GM19025 (cell line): Measurements from ENCODE around the gene XG.
"Not testable (repeated sequence)": the region's sequence is repeated elsewhere in the genome, so short reads cannot be mapped to it uniquely, and the experiment has no call there.

ENCODE experiments used
- ATAC-seq: cut with Tn5 transposase; IDR thresholded peaks from one replicate; pipeline ENCODE4 v1.9.1; 2021; ENCODE audit warnings: mild to moderate bottlenecking, low read depth, moderate library complexity; ENCODE audit not compliant: unreplicated experiment

Gene XG, protein sequence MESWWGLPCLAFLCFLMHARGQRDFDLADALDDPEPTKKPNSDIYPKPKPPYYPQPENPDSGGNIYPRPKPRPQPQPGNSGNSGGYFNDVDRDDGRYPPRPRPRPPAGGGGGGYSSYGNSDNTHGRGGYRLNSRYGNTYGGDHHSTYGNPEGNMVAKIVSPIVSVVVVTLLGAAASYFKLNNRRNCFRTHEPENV

DNA sequence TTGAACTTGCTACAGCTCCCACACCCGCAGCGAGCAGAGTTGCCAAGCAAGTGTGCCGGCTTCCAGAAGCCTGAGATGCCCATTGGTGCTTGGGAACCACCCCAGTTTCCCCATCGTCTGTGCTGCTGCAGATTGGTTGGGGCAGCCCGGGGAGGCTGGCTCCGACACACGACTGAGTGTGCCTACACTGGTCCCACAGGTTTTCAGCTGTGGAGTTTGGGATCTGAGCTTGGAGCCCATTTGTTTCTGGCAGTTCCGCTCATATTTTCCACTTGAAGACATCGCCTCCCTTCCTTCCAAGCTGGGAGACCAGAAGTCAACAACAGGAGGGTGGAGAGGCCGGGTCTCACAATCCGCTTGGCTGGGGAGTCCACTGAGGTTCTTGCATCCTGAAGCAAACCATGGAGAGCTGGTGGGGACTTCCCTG is at the start of gene XG:
XG (plus strand) TSS at position 167 of the 427 bp plus-strand sequence; CDS start at position 402, 235 bp downstream.
- ATAC-seq: not testable (repeated sequence)

DNA sequence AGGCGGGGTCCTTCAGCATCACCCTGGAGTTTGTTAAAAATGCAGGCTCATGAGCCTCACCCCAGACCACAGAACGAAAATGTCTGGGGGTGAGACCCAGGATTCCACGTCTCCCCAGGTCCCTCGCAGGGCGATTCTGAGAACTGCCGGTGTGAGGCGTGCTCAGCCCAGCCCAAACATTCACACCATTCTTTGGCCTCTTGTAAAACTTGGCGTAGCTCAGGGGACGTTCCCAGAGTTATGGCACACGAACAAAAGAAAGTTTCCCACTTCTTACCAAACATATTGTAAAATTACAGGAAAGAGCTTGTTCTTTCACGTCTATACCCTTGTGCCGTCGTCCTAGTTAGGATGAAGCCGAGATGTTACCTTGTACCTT is 47.9 kb upstream of the XG start:
- ATAC-seq: no peak

DNA sequence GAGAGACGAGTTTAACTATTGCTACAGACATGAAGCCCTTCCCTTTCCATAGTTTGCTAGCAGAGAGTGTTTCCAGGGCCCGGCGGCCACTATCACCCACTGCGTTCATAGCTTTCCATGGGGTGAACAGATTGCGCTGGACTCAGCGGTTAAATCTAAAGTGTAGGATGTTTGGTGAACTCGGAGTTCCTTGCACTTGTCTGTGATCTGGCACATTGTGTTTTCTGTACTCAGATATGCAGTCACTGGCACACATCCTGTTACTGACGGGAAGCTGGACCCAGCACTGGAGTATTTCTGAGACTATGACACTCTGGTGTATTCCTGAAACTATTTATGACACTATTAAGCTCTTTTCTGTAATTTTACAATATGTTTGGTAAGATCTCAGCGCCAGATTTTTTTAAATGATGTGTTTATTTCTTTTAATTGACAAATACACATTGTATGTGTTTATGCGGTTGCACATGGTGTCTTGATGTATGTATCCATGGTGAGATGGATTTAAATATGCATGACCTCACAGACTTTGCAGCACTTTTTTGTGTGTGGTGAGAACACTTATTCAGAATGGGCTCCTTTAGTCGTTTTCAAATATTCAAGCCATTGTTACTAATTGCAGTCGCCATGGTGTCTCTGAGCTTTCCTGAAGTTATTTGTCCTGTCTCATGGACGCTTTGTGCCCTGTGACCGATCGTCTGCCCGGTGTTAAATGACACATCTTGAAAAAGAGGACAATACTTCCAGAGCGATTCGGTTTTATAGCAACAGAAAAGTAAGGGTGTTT is 46.6 kb upstream of the XG start:
- no peak for ATAC-seq

DNA sequence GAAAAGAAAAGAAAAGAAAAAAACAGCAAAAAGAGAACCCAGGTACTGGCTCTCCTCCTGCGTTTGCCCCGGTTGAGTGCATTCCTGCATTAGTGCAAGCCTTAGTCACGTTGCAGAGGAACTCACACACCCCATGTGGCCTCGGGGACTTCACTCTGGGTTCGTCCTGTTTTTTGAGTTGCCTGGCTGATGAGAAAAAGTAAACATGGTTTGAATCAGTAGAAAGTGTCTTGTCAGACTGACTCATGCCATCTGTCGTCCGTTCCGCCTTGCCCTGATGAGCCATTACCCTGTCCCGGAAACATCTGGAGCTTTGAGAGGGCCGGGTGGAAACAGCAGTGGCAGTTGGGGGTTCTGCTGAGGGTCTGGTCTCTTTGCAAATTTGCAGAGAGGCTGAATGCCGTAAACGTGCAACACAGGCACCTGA is 44.5 kb upstream of the XG start:
- peak; percentile 91 for ATAC-seq

DNA sequence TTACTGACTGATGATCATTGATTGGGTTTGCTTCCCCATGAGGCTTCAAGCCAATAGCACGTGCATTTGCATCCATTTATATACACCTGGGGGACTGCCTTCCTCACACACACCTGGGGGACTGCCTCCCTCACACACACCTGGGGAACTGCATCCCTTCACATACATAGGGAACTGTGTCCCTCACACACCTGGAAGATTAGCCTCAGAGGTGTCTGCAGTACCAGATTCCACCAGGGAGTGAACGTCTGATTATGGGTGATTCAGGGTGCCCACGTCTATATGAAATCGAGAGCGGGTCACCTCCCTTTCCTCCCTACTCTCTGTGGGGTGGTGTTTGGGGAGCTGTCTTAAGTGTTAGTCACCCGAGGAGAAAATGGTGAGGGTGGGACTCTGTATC is 43.8 kb upstream of the XG start:
- ATAC-seq: no peak

DNA sequence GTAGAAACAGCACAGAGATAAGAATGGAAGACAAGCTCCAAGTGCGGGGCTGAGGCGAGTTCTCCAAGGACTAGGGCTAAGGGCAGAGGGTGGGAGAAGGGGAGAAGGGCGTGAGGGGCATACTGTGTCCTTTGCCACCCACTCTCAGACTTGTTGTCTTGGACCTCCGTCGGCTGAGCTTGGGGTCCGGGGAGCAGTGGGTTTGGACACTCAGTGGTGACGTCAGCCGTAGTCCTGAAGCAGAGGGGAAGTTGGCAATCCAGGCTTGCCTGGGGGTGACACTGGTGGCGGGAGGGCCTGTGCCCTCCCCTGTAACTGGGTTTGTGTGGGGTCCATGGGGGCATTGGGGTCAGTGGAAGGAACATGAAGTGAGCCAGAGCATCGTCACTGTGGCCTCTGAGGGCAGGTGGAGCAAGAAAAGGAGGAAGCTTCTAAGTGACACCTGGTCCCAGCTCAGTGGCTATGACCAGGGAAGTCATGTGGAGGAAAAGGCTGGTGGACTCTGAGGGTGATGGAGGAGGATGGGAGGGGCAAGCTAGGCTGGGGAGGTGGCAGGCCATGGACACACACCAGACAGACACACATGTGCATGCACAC is 43.1 kb upstream of the XG start:
- no peak for ATAC-seq

DNA sequence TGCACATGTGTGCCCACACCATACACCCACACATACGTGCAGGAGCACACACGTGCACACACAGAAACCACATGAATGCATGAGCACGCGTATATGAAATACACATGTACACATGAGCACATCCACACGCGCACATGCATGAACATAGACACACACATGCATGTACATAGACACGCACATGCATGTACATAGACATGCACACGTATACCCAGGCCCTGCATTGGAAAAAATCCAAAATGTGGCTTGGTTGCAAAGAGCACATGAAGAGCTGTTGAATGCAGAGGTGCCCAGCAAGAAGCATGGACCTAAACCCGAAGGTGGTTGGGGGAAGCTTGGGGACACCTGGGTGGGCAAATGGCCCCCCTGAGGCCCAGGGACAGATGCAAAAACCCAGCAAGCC is 42.3 kb upstream of the XG start:
- no peak for ATAC-seq

DNA sequence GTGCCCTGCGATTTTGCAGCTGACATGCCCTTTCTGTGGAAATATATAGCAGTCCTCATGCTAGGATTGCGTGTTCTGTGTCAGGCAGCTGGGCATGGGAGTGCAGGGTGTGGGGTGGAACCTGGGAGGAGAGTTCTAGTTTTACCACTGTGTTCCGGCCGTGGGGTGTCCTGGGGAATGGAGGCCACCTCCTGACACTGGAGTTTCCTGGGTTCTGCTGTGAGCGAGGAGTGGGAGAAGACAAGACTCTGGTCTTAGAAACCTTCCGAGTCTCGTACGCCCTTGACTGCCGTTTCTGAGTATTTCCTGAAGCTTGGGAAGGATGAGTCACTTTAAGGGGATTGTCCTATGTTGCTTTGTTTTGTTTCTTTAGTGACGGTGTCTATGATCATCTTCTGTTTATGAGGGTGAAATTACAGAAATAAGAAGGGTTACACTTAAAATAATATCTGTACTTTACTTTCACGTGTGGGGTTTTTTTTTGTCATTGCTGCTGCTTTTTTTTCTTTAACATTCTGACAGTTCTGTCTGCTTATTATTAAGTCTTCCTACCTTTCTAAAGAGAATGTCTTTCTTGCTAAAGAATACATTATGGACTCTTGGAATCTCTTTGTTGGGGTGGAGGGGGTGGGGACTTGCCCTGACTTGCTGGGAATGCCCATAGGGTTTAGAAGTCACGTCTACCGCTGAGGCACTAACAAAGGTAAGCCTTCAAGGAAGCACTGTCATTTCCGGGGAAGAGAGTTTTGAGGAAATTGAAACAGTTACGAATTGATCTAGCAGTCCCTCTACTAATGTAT is 41.6 kb upstream of the XG start:
- no peak for ATAC-seq

DNA sequence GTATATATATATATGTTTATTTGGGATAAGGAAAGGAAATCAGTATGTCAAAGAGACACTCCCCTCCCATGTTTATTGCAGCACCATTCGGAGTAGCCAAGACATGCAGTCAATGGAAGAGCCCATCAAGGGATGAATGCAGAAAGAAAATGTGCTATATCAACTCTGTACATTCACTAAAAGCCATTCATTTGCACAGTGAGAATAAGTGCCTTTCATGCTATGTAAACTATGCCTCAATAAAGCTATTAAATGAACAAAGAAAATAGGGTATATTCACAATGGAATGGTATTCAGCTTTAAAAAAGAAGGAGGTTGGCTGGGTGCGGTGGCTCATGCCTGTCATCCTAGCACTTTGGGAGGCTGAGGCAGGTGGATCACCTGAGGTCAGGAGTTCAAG is 40.4 kb upstream of the XG start:
- ATAC-seq: no peak

DNA sequence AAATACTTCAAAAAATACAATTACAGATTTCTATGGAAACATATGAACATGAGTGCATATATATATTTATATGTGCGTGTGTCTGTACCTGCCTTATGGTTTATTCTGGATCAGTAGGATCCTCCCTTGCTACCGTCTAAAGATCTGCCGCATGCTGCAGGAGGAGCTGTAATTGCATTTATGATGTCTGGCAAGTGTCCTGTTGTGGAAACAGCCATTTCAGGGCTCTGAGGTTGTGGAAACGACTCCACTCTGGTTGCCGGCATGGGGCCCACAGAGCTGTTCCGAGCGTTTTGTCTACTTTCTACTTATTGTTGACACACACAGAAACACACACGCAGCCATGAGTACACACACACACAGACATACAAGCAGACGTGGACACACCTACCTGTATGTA is 39.4 kb upstream of the XG start:
- ATAC-seq: no peak

DNA sequence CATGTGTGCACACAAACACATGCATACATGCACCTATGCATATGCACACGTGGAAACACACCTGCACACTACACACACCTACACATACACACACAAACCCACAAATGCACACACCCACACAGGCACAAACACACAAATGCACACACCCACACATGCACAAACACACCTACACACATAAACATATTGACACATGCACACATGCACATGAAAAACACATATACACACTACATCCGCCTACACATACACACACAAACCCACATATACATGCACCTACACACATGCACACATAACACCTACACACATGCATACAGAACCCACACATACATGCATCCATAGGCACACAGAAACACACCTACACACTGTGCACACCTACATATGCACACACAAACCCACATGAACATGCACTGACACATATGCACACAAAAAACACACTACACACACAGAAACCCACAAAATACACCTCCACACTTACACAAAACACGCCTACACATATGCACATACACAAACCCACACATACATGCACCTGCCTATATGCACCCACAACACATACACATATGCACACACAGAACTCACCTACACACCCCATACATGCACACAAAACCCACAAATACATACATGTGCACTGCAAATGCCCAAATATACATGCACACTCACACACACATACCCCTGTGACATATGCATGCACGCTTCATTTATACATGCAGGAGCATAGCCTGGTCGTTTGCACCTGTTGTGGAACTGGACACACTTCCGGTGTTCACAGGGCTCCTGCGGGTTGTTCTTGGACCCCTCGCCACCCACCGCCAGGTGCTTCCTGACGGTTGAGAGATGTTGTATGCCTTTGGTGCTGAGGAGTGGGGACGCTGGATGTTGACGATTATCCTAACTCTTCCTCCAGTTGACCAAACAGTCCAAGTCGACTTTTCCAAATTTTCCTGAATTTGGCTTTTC is 38.7 kb upstream of the XG start:
- no peak for ATAC-seq

DNA sequence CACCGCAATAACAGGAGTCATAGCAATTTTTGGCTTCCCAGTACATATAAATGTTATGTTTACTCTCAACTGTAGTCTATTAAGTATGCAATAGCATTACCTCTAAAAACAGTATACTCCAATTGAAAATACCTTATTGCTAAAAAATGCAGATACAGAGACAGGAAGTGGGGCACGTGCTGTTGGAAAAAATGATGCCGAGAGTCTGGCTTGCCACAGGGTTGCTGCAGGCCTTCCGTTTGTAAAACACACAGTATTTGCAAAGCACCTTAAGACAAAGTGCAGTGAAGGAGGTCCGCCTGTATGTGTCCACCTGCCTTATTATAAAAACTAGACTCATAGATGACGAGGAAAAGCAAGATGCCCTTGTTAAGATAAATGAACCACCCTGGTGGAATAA is 37.3 kb upstream of the XG start:
- ATAC-seq: no peak

DNA sequence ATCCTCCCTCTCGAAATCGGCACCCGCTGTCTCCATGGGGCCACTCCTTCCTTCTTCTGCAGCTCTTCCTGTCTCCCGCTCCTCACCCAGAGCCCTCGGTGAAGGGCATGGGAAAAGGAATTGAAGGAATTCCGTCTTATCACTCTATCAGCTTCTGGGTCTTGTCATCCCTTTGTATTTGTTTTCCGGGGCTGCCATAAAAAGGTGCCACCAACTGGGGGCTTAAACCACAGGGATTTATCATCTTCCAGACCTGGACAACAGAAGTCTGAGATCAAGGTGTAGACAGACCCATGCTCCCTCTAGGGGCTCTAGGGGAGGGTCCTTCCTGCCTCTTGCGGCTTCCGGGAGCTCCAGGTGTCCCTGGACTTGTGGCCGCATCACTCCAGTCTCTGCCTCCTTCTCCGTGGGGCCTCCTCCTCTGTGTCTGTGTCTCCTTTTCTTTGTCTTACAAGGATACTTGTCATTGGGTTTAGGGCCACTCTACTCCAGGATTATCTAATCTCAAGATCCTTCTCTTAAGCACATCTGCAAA is 36.7 kb upstream of the XG start:
- no peak for ATAC-seq

DNA sequence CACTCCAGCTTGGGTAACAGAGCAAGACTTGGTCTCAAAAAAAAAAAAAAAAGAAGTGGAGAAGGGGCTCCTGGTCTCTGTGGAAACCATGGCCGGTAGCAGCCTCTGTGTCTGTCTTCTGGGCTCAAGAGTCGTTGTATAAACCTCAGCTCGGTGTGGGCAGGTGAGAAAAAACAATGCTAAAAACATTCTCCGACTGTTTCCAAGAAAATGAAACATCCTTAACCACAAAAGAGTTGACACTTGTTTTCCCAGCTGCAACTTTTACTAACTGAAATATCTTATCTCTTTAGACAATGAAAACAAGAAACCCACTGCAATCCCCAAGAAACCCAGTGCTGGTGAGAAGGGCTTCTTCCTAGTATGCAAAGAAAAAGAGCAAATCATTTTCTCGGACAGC is 34.5 kb upstream of the XG start:
- no peak for ATAC-seq

DNA sequence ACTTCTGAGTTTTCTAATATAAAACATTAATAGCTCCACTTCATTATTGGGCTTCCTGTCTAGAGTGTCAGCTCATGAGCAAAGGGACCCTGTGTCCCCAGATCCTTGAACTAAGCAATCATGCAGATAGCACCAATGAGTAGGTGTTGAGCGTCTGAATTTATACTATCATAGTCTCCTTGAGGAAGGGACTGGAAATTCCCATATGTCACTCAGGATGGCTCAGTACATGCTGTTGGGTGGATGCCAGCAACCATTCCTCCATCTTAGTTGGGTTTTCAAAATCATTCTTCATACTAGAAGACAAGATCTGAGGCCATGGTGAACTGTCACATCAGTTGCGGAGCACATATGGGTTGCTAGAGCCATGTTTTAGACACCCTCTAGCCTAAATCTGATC is 33.0 kb upstream of the XG start:
- ATAC-seq: no peak

DNA sequence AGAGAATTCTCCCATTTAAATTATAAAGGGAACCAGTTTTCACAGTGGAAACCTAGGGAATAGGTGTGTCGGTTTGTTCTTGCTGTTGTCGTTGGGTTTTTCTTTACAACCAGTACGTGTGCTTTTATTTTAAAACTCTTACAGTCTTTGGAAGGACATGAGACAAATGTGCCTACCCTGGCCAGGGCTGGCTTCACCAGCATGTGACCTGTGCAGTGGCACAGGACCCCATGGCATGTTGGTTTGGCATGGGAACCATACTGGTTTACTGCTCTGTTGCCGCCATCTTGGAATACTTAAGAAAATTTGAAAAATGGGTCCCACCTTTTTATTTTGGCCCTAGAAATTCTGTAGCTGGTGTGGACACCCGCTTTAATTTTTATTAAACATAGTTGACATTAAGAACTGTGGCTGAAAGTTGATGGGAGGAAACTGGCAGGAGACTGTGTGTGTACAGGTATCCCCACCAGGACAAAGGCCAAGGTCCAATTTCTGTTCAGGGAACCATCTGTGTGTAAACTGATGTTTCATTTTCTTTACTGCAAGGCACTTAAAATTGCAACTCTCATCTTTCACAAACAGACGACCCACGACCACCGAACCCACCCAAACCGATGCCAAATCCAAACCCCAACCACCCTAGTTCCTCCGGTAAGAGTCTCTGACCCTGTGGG is 31.9 kb upstream of the XG start:
- no peak for ATAC-seq

DNA sequence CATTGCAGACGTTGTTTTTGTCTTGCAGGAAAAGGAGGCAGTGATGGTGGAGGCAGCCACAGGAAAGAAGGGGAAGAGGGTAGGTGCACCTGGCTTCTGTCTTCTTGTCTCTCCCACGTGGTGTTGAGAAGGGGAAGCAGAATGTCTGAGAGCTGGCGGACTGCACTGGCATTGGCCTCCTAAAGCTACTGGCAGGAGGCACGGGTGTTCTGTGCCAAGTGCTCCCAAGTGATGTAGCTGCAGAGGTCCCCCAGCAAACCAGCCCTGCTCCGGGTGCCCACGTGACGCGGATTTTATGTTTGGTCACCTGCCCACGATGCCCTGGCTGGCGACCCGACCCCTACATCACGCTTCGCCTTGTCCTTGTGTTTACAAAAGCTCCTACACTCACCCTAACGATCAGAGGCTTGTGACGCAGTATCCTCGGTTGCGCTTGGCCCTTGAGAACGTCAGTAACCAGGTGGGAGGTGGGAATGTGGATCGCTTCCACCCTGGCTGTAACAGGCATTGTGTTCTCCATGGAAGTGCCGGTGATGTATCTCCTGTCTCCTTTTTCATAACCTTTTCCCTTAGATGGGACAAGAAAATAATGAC is 28.5 kb upstream of the XG start:
- no peak for ATAC-seq

DNA sequence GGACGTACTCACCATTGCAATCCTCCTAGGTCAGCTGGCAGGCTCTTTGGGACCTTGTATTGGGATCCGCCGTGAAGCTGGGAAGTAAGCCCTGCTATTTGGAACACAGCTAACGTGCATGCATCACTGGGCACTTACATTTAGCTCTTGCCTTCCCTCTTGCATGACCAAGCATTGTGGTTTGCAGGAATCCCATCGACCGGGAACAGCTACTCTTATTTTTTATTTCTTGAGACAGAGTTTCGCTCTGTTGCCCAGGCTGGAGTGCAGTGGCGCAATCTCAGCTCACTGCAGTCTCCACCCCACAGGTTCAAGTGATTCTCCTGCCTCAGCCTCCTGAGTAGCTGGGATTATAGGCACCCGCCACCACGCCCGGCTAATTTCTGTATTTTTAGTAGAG is 24.6 kb upstream of the XG start:
- not testable (repeated sequence) for ATAC-seq

DNA sequence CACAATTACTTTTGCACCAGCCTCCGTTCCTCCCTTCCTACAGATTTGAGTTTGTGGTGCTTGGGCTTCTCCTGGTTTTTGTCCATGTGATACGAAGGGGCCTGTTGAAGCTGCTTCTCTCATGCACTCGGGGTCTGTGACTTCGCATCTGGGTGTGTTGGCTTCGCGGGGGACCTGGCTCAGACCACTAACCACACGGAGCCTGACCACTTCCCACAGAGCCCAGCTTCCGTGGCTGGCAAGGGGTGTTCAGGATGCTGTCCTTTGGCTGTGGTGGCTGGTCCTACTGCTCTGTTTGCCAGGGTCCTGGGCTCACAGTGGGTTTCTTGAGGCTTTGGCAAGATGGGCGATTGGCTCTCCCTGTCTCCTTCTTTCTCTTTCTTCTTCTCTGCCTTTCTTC is 19.8 kb upstream of the XG start:
- ATAC-seq: no peak
